Skeletal muscle tissue (tissue), 4 donors: ENCODE measurements around the gene ANAPC2. TPM values are rescaled to one million over a fixed set of nuclear protein-coding genes. Genes with fewer than 3 reads are reported as not detected.

Experiments used
- H3K27ac ChIP-seq: one replicate; pipeline ENCODE4 v1.7.0; 2013; ENCODE audit warnings: mild to moderate bottlenecking, low read depth, low read length, inconsistent platforms
- H3K27me3 ChIP-seq, 3 donors: one replicate each; pipeline ENCODE4 v1.7.0; 2013; ENCODE audit warnings: low read length in 3 of 3; ENCODE audit not compliant: control insufficient read depth in 3 of 3, insufficient read depth in 3 of 3
- H3K36me3 ChIP-seq, 3 donors: one replicate each; pipeline ENCODE4 v1.7.0; 2013; ENCODE audit warnings: low read length in 3 of 3; ENCODE audit not compliant: control insufficient read depth in 3 of 3, insufficient read depth in 3 of 3
- H3K4me1 ChIP-seq, 3 donors: one replicate each; pipeline ENCODE4 v1.7.0; 2013; ENCODE audit warnings: low read length in 3 of 3, mild to moderate bottlenecking in 3 of 3; ENCODE audit not compliant: control insufficient read depth in 3 of 3, insufficient read depth in 3 of 3
- H3K4me3 ChIP-seq, 3 donors: one replicate each; pipeline ENCODE4 v1.7.0; 2013; ENCODE audit warnings: low read length in 3 of 3
- H3K9ac ChIP-seq, 3 donors: one replicate each; pipeline ENCODE4 v1.7.0; 2013; ENCODE audit warnings: low read length in 3 of 3, mild to moderate bottlenecking in 3 of 3, moderate library complexity in 2 of 3, low read depth in 1 of 3
- H3K9me3 ChIP-seq, 3 donors: one replicate each; pipeline ENCODE4 v1.7.0; 2013; ENCODE audit warnings: low read length in 3 of 3; ENCODE audit not compliant: control insufficient read depth in 3 of 3
- total RNA-seq: library from RNA; depleted of rRNA; stranded (reverse); fragments of >200 nt; gene quantifications from one replicate; pipeline ENCODE4 v1.2.3, GENCODE V29; 2014
- donor health status: Osteomylitis.

The ANAPC2 gene
- total RNA-seq, 1 donor from 2014 or later = 21.4 TPM

DNA sequence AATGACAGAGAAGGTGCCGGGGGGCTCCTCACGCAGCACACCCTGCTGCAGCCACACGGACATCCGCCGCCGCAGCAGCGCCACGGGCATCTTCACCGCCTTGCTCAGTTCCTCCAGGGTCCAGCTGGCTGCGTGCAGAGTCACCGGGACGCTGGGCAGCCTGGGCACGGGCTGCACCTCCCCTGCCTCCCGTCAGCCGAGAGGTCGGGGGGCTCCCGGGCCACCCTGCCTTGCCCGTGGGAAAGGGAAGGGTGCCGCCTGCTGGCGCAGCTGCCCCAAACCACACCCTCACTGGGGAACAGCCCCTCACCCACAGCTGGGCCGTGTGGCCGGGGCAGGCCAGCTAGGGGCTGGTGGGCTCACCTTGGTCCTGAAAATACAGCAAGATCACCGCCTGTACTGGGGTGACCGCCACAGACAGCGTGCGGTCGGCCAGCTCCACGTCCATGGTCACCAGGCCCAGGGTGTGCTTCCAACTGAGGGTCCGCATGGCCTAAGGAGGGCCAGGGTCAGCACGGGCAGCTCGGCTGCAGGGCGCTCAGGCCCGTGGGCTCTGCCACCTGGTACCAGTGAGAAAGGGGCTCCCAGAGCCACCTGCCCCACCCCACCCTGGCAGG, 12.9 kb downstream of the ANAPC2 start:
- Histone ChIP-seq H3K36me3 (peaks cover 18 to 20% (median 19%) of the 10 kb centered on the region in 3 donors), H3K4me1 (no peaks in the 10 kb centered on the region), H3K9ac (no peak overlapping the region), H3K27ac (no peak overlapping the region), H3K9me3 (no peaks in the 10 kb centered on the region), H3K27me3 (peaks cover 21 to 39% (median 30%) of the 10 kb centered on the region in 3 donors), H3K4me3 (no peak overlapping the region)

DNA sequence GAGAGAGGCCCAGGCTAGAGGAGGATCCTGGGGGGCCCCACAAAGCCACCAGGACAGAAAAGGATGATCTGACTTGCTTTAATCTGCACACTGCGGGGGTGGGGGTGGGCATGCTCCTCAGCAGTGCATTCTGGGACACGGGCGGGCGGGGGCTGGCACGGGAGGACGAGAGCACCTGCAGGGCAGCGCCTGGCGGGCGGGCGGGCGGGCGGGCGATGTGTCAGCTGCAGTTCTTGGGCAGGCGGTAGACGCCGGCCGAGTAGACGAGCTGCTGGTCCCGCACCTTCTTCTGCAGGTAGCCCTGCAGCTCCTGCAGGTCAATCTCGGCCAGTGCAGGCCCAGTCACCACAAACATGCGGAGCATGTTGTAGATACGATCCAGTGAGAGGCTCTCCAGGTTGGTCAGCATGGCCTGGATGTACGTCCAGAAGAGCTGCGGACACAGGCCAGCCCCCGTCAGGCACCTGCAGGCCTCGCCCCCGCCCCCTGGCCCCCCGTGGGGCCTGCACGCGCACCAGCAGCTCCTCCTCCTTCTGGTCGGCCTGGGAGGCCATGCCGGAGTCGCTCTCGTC, 13.6 kb downstream of the ANAPC2 start:
- Histone ChIP-seq H3K36me3 (peaks cover 12 to 14% (median 13%) of the 10 kb centered on the region in 3 donors), H3K9me3 (no peaks in the 10 kb centered on the region), H3K9ac (no peak overlapping the region), H3K4me3 (no peak overlapping the region), H3K4me1 (peaks cover 0 to 5% (median 2%) of the 10 kb centered on the region in 3 donors), H3K27ac (no peak overlapping the region), H3K27me3 (peaks cover 27 to 46% (median 36%) of the 10 kb centered on the region in 3 donors)

DNA sequence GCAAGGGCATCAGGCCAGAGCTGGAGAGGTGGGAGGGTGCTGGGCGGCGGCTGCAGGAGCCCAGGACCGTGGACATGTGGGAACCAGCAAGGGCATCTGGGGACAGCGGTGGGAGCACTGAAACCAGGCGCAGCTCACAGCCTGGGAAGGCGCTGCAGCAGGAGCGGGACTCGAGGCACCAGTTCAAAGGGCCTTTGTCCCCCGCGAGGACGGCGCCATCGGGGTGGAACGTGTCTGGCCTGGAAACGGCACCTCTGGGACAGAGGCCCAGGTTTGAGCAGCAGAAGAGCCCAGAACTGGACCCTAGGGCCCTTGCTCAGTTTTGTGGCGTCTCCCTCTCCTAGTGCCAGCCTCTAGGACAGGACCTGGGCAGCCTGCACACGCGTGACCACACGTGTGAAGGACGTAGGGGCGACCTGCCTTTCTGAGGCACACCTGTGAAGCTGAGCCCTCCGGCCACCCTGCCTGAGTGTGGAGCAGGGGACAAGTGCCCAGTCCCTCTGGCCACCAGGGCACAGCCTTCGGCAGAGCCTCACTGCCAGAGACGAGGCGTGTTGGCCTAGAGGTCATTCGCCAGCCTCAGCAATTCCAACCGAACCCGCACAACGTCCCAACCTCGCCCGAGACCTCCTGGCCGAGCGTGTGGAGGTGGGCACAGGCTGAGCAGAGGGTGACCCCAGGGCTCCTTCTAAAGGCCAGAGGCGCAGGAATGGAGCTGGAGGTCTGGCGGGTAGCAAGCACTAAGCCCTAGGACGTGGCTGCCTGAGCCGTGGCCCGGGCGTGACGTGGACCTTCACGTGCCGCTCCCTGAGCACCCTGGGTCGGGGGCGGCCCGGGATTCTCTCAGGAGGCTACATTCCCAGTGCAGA, 14.3 kb downstream of the ANAPC2 start:
- peaks cover 6 to 12% (median 8%) of the 10 kb centered on the region in 3 donors for H3K4me1 ChIP-seq
- H3K9ac ChIP-seq = no peak overlapping the region
- H3K4me3 ChIP-seq = no peak overlapping the region
- peaks cover 5 to 7% (median 7%) of the 10 kb centered on the region in 3 donors for H3K36me3 ChIP-seq
- H3K27ac ChIP-seq = no peak overlapping the region
- no peaks in the 10 kb centered on the region for H3K9me3 ChIP-seq
- H3K27me3 ChIP-seq = peaks cover 34 to 53% (median 44%) of the 10 kb centered on the region in 3 donors

DNA sequence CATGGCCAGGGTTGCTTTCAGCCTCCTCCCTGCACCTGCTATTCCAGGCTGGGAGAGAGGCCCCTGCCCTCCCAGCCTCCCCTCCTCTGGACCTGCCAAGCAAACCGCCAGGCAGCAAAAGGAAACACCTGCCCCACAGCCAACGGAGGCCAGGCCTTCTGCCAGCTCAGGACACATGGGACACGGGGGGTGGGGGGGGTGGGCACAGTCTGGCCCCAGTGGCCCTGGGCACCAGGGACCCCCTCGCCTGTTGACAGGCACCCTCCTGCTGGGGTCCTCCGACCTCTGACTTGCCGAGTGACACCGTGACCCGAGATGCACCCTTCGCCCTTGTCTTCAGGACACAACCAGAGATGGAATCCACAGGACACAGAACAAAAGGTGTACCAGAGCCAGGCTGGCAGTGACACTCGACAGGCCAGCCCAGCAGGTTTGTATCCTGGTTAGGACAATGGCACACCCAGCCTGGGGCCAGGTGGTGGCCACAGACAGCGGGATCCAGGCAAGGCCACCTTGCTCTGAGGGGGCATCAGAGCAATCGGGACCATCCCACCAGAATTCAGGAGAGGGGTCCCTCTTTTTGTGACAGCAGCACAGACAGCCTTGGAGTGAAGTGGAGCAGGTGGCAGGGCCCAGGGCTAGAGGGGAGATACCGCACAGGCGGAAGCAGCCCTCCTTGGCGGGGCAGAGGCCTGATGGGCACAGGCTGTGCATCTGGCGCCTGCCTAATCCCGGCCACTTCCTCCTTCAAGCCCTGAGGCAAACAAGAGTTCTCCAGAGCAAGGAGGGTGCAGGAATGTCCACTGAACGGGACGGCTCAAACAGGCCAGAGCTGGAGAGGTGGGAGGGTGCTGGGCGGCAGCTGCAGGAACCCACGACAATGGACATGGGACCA, 15.2 kb downstream of the ANAPC2 start:
- H3K27ac ChIP-seq = no peak overlapping the region
- no peak overlapping the region for H3K4me3 ChIP-seq
- no peaks in the 10 kb centered on the region for H3K9me3 ChIP-seq
- peaks cover 3 to 5% (median 4%) of the 10 kb centered on the region in 3 donors for H3K36me3 ChIP-seq
- no peak overlapping the region for H3K9ac ChIP-seq
- H3K4me1 ChIP-seq = peaks cover 13 to 19% (median 13%) of the 10 kb centered on the region in 3 donors
- H3K27me3 ChIP-seq = peaks cover 36 to 62% (median 52%) of the 10 kb centered on the region in 3 donors

DNA sequence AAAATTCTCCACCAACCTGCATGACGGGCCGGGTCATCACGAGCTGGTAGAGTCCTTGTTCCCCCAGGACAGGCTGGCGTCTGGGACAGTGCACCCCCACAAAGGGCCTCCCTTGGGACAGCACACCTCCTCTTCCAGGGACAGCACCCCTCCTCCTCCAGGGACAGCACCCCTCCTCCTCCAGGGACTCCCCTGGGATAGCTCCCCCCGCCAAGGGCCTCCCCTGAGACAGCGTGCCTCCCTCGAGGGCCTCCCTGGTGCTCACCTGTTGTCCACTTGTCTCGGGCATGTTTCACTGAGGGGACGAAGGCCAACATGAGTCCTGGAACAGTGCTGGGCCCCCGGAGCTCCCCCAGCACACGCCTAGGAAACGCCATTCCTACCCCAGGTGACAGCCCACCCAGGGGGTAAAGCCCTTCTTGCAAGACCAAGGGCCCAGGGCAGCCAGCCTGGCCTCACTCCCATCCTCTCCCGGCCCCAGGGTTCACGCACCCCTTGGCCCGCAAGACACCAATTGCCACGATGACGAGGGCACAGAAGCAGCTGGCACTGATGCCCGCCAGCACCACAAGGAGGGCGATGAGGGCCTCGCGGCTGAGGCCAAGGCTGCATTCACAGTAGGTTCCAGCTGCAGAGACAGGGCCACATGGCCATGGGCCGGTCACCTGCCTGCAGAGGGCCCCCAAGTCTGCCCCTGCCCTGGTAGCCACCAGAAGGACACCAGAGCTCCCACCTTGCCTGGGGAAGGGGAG, 17.0 kb downstream of the ANAPC2 start:
- no peak overlapping the region for H3K9ac ChIP-seq
- no peaks in the 10 kb centered on the region for H3K9me3 ChIP-seq
- peaks cover 13 to 23% (median 16%) of the 10 kb centered on the region in 3 donors for H3K4me1 ChIP-seq
- peaks cover 47 to 80% (median 68%) of the 10 kb centered on the region in 3 donors for H3K27me3 ChIP-seq
- H3K27ac ChIP-seq = no peak overlapping the region
- H3K36me3 ChIP-seq = no peaks in the 10 kb centered on the region
- H3K4me3 ChIP-seq = no peak overlapping the region

DNA sequence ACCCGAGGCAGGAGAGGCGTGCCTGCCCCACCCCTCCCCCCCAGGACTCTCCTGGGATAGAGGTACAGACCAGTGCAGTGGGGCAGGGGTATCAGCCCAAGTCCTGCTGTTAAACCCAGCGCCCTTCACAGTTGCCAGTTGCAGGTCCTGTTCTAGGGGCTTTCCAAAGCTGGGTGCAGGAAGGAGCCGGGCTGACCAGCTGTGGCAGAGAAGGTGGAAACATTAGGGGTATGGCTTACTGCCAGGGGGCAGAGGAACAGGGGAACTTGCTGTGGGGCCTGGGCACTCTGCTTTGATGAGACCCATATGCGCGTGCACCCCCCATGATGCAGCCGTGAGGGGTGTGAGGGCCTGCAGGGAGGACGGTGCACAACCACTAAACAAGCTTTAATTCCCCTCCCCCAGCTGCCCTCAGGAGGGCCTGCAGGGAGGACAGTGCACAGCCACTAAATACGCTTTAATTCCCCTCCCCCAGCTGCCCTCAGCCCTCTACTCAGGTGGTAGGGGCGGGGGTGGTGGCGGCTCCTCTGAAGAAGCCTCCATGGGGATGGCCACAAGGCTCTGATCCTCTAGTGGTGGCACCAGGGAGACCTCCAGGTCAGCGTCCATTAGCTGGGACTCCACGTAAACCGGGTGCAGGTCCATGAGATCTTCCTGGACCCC, 17.7 kb downstream of the ANAPC2 start:
- Histone ChIP-seq H3K36me3 (no peaks in the 10 kb centered on the region), H3K9ac (no peak overlapping the region), H3K4me3 (no peak overlapping the region), H3K27me3 (peaks cover 54 to 87% (median 75%) of the 10 kb centered on the region in 3 donors), H3K4me1 (peaks cover 13 to 23% (median 16%) of the 10 kb centered on the region in 3 donors), H3K27ac (no peak overlapping the region), H3K9me3 (no peaks in the 10 kb centered on the region)

DNA sequence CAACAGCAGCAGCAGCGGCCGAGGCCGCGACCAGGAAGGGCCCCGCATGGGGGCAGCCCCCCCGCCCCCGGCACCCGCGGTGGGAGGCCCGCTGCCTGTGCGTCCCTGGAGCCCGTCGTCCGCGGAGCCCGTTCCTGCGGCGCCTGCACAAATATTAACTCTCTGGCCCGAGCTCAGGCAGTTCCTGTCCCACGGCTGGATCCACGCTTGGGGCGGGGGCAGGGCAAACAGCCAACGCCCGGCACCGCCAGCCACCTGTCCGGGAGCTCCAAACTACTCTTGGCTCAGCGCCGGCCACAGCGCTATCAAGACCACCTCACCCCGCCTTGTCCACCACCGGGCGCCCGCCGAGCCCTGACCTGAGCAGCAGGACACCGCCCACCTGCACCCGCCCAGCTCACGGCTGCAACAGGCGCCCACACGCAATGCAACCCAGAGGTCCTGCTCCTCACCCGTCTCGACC, 18.4 kb downstream of the ANAPC2 start, which contains the start of gene LRRC26:
LRRC26 (minus strand) TSS at position 156 of the 463 bp plus-strand sequence; CDS start at position 48, 108 bp downstream.
- Histone ChIP-seq H3K4me3 (peak within 1 kb of the TSS in 2 of 3 donors; percentile 62 to 64), H3K27me3 (peaks cover 60 to 94% (median 82%) of the 10 kb centered on the region in 3 donors), H3K27ac (no peak within 1 kb of the TSS), H3K36me3 (no peaks in the 10 kb centered on the region), H3K9ac (peak within 1 kb of the TSS in 1 of 3 donors; percentile 45), H3K4me1 (peaks cover 13 to 23% (median 16%) of the 10 kb centered on the region in 3 donors), H3K9me3 (no peaks in the 10 kb centered on the region)

DNA sequence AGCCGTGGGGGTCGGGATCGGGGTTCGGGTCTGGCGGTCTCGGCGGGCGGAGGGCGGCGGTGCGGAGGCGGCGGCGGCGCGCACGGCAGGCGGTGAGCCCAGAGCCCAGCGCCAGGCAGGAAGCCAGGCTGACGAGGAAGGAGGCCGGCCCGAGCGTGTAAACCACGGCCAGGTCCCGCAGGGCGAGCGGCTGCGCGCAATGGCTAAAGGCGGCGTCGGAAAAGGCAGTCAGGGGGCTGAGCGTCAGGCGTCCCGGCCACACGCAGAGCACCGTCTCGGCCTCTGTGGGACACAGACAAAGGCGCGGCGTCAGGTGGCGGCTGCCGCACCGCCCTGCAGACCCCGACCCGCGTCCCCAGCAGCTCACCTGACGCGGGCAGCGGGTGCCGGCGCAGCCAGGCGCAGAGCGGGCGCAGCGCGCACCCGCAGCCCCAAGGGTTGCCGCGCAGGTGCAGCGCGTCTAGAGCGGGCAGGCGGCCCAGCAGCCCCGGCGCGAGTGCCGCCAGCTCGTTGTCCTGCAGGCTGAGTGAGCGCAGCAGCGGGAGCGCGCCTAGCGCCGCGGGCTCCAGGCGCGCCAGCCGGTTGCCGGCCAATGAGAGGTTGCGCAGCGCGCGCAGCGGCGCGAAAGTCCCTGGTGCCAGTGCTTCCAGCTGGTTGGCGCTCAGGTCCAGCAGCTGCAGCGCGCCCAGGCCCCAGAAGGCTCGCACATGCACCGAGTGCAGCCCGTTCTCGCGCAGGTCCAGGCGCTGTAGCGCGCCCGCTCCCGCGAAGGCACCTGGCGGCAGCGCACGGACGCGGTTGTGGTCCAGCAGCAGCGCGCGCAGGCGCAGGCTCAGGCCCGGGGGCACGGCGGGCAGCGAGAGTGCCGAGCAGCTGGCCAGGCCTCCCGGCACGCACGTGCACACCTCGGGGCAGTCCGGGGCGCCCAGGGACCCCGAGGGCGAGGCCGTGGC, 19.2 kb downstream of the ANAPC2 start:
- Histone ChIP-seq H3K36me3 (no peaks in the 10 kb centered on the region), H3K9ac (peak overlapping the region in 1 of 3 donors; percentile 45), H3K9me3 (no peaks in the 10 kb centered on the region), H3K27me3 (peaks cover 68 to 100% (median 89%) of the 10 kb centered on the region in 3 donors), H3K4me1 (peaks cover 13 to 23% (median 16%) of the 10 kb centered on the region in 3 donors), H3K4me3 (peak overlapping the region in 2 of 3 donors; percentile 62 to 64), H3K27ac (no peak overlapping the region)
